Natural killer cell (primary cell): ENCODE measurements around the gene KRT23. TPM values are rescaled to one million over a fixed set of nuclear protein-coding genes. Genes with fewer than 3 reads are reported as not detected.

ENCODE experiments used
- ATAC-seq, 3 donors: fragments of 150-1000 bp in 2 of 3; fragments of 200-7000 bp in 1 of 3; cut with Tn5 transposase; 1 replicate in 1 of 3; 2 replicates in 2 of 3; pipeline ENCODE4 v1.10.0; 2021; ENCODE audit warnings: mild to moderate bottlenecking in 2 of 3, moderate library complexity in 2 of 3
- DNase-seq, 2 donors: peaks; one replicate each; pipeline versions ENCODE4 v3.0.0 to v3.0.0-alpha.2; 2013 to 2021; ENCODE audit warnings: mixed read lengths in 1 of 2
- H3K27ac ChIP-seq: one replicate; pipeline ENCODE4 v1.5.1; 2013; ENCODE audit warnings: mild to moderate bottlenecking, low read length
- H3K27me3 ChIP-seq: one replicate; pipeline ENCODE4 v1.6.1; 2013; ENCODE audit warnings: low read length; ENCODE audit not compliant: control insufficient read depth, insufficient read depth
- H3K36me3 ChIP-seq: one replicate; pipeline ENCODE4 v1.6.1; 2013; ENCODE audit warnings: low read length; ENCODE audit not compliant: control insufficient read depth, insufficient read depth
- H3K4me1 ChIP-seq: one replicate; pipeline ENCODE4 v1.6.1; 2013; ENCODE audit warnings: low read length; ENCODE audit not compliant: control insufficient read depth, insufficient read depth
- H3K4me3 ChIP-seq: one replicate; pipeline ENCODE4 v1.5.1; 2013; ENCODE audit warnings: low read length
- H3K9me3 ChIP-seq: one replicate; pipeline ENCODE4 v1.6.1; 2013; ENCODE audit warnings: low read length; ENCODE audit not compliant: control insufficient read depth, insufficient read depth
- H3K27ac Mint-ChIP-seq, 2 donors: one replicate each; pipeline ENCODE4 v1.8.0; 2022; ENCODE audit warnings: mild to moderate bottlenecking in 2 of 2, mixed read lengths in 2 of 2, moderate library complexity in 1 of 2
- H3K27me3 Mint-ChIP-seq, 2 donors: one replicate each; pipeline ENCODE4 v1.8.0; 2022; ENCODE audit warnings: low read depth in 2 of 2, mixed read lengths in 2 of 2
- H3K36me3 Mint-ChIP-seq: one replicate; pipeline ENCODE4 v1.8.0; 2022; ENCODE audit warnings: mixed read lengths
- H3K4me1 Mint-ChIP-seq, 2 donors: one replicate each; pipeline ENCODE4 v1.8.0; 2022; ENCODE audit warnings: mixed read lengths in 2 of 2
- H3K4me3 Mint-ChIP-seq: one replicate; pipeline ENCODE4 v1.8.0; 2022; ENCODE audit warnings: mild to moderate bottlenecking, moderate library complexity, mixed read lengths
- H3K9me3 Mint-ChIP-seq, 2 donors: one replicate each; pipeline ENCODE4 v1.8.0; 2022; ENCODE audit warnings: mixed read lengths in 2 of 2
- CTCF ChIP-seq: fragments of 200-600 bp; IDR thresholded peaks from one replicate; pipeline ENCODE4 v1.8.0; 2022; ENCODE audit warnings: antibody characterized with exemption
- WGBS: methylation state at CpG from one replicate; pipeline ENCODE4 v1.1.7; 2013; ENCODE audit warnings: missing lambda C conversion rate; ENCODE audit not compliant: insufficient coverage; 5-methylcytosine and 5-hydroxymethylcytosine counted together
- intact Hi-C: fragments of 100-400 bp; cut with micrococcal nuclease; formaldehyde crosslinking; loops from one replicate; pipeline ENCODE4 v1.14.2; 2022
- total RNA-seq, 4 donors: library from RNA; stranded (reverse); fragments of 120-200 nt in 1 of 4; gene quantifications; one replicate each; pipeline versions ENCODE4 v1.2.3 to v1.2.4, GENCODE V29; 2013 to 2022

Gene KRT23
- total RNA-seq, 3 donors from 2014 or later (not counting 1 experiment from before 2014, with no cell fraction given) = 0.83 TPM; not detected in 2

- TF ChIP-seq CTCF = no peak
- H3K27me3 Mint-ChIP-seq = peaks cover 22 to 34% of the 10 kb centered on the region in 2 donors
- 69% methylated on average over 4 of the region's 5 CpGs for WGBS
These were observed 36.6 kb downstream of the KRT23 start for GRCh38 chr17:40900809-40901356.

DNA sequence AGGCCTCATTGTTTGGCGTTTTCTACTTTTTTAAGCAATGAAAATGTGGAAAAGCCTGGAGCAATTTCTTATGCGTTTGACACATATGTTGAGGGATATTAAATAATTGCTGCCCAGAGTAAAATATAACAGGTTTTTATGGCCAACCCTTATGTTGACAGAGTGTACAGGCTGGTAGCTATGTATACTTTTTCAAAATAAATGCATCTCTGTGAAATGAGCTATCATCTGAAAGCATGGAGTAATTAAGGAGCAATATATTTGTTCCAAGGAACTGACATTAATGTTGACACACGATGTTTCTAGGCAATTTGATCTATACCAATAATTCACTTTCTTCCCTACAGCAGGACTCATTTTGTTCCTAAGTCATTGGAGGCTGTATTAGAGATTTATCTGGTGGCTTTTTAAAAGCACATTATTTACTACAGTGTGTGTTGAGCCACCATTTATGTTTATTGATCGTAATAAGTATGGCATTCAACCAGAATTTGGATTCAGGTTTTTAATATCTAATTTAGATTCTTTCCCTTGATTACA is 40.5 kb downstream of the KRT23 start:
- no peaks in the 10 kb centered on the region for H3K9me3 Mint-ChIP-seq
- Histone ChIP-seq H3K4me3 (no peak overlapping the region), H3K27ac (no peak overlapping the region), H3K9me3 (no peaks in the 10 kb centered on the region), H3K4me1 (no peaks in the 10 kb centered on the region), H3K27me3 (no peaks in the 10 kb centered on the region), H3K36me3 (no peaks in the 10 kb centered on the region)
- no peak for DNase-seq
- TF ChIP-seq CTCF = no peak
- H3K4me1 Mint-ChIP-seq = peaks cover 0 to 5% of the 10 kb centered on the region in 2 donors
- 85% methylated on average over 2 of the region's 4 CpGs for WGBS
- no peak overlapping the region for H3K27ac Mint-ChIP-seq
- no peak overlapping the region for H3K4me3 Mint-ChIP-seq
- no peaks in the 10 kb centered on the region for H3K36me3 Mint-ChIP-seq
- peaks cover 36 to 47% of the 10 kb centered on the region in 2 donors for H3K27me3 Mint-ChIP-seq
- ATAC-seq = no peak
- intact Hi-C loops = no loop called here

More at GRCh38 chr17:40900809-40901356, 36.6 kb downstream of the KRT23 start:
- intact Hi-C loops = loop anchor here (10.0 kb wide), 1 partner anchor 424 kb away; no protein-coding TSS in a partner anchor
- H3K27me3 ChIP-seq = no peaks in the 10 kb centered on the region
- DNase-seq (no peak), ATAC-seq (no peak)
- Mint-ChIP-seq H3K27ac (no peak overlapping the region), H3K4me1 (no peaks in the 10 kb centered on the region), H3K4me3 (no peak overlapping the region), H3K9me3 (no peaks in the 10 kb centered on the region), H3K36me3 (no peaks in the 10 kb centered on the region)
- no peaks in the 10 kb centered on the region for H3K9me3 ChIP-seq
- H3K4me3 ChIP-seq = no peak overlapping the region
- no peaks in the 10 kb centered on the region for H3K4me1 ChIP-seq
- no peak overlapping the region for H3K27ac ChIP-seq
- H3K36me3 ChIP-seq = no peaks in the 10 kb centered on the region

DNA sequence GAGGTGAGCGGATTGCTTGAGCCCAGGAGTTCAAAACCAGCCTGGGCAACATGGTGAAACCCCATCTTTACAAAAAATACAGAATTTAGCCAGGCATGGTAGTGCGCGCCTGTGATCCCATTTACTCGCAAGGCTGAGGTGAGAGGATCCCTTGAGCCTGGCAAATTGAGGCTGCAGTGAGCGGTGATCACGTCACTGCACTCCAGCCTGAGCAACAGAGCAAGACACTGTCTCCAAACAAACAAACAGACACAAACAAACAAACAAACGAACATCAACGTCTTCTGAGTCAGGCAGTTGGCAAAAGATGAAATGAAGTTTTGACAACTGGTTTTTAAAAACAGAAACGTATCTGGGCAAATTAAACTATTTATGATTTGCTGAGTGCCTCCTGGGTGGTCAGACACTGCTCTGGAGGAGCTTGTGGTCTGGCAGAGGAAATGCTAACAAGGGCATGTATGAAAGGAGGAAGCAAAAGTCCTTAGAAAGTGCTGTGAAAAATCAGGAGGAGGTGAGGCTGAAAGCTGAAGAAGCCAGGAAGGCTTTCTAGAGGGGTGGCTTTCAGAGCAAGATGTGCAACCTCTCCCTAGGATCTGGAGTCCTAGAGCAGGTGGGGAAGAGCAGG is 42.2 kb downstream of the KRT23 start:
- Mint-ChIP-seq H3K36me3 (no peaks in the 10 kb centered on the region), H3K27ac (no peak overlapping the region), H3K9me3 (no peaks in the 10 kb centered on the region), H3K27me3 (peaks cover 32 to 46% of the 10 kb centered on the region in 2 donors), H3K4me3 (no peak overlapping the region), H3K4me1 (peaks cover 0 to 5% of the 10 kb centered on the region in 2 donors)
- ATAC-seq = no peak
- Histone ChIP-seq H3K36me3 (no peaks in the 10 kb centered on the region), H3K9me3 (no peaks in the 10 kb centered on the region), H3K4me3 (no peak overlapping the region), H3K4me1 (no peaks in the 10 kb centered on the region), H3K27me3 (peaks cover 3% of the 10 kb centered on the region), H3K27ac (no peak overlapping the region)
- intact Hi-C loops = no loop called here
- WGBS = 63% methylated on average over 9 of the region's 9 CpGs
- DNase-seq = no peak
- no peak for TF ChIP-seq CTCF
